NCI-H1105 treated with DMSO at 0.1 percent for 48 hours (cell line): ENCODE results near the gene DNM3.

Experiments
- DNase-seq: peaks from one replicate; lab custom pipeline; 2025; lab: John Stamatoyannopoulos, UW

Gene DNM3

GRCh38 chr1:172328266-172328665 lies 487.0 kb downstream of the DNM3 start:
- DNase-seq, result no peak

- DNase-seq, result no peak
Observed at GRCh38 chr1:172332230-172332629, 490.9 kb downstream of the DNM3 start.

- DNase-seq, result no peak
Observed at GRCh38 chr1:172335377-172335776, 494.1 kb downstream of the DNM3 start.

GRCh38 chr1:172338295-172338735 lies 497.0 kb downstream of the DNM3 start:
- DNase-seq, result no peak

GRCh38 chr1:172339842-172340241 lies 498.5 kb downstream of the DNM3 start:
- no peak for DNase-seq

- DNase-seq, result no peak
Observed at GRCh38 chr1:172340520-172340919, 499.2 kb downstream of the DNM3 start.

- DNase-seq, result no peak
Observed at GRCh38 chr1:172341697-172342096, 500.4 kb downstream of the DNM3 start.

- no peak for DNase-seq
Observed at GRCh38 chr1:172342584-172343239, 501.4 kb downstream of the DNM3 start.

GRCh38 chr1:172343240-172344160 lies 502.2 kb downstream of the DNM3 start:
- no peak for DNase-seq

GRCh38 chr1:172344444-172344843 lies 503.1 kb downstream of the DNM3 start:
- no peak for DNase-seq

GRCh38 chr1:172345077-172345476 lies 503.8 kb downstream of the DNM3 start:
- no peak for DNase-seq

- DNase-seq, result no peak
Observed at GRCh38 chr1:172347416-172347815, 506.1 kb downstream of the DNM3 start.

- no peak for DNase-seq
Observed at GRCh38 chr1:172350856-172351255, 509.6 kb downstream of the DNM3 start.

GRCh38 chr1:172351346-172351745 lies 510.0 kb downstream of the DNM3 start:
- no peak for DNase-seq

GRCh38 chr1:172351754-172352161 lies 510.5 kb downstream of the DNM3 start:
- no peak for DNase-seq

GRCh38 chr1:172352435-172352834 lies 511.1 kb downstream of the DNM3 start:
- no peak for DNase-seq

GRCh38 chr1:172354291-172355274 lies 513.3 kb downstream of the DNM3 start:
- no peak for DNase-seq

- DNase-seq, result no peak
Observed at GRCh38 chr1:172356620-172357019, 515.3 kb downstream of the DNM3 start.

- no peak for DNase-seq
Observed at GRCh38 chr1:172357753-172358385, 516.6 kb downstream of the DNM3 start.

GRCh38 chr1:172359491-172359999 lies 518.2 kb downstream of the DNM3 start:
- DNase-seq, result peak; percentile 54

- DNase-seq, result no peak
Observed at GRCh38 chr1:172360511-172360910, 519.2 kb downstream of the DNM3 start.
